CD4-positive, alpha-beta T cell (primary cell): ENCODE measurements around the gene OR9A4. TPM values are rescaled to one million over a fixed set of nuclear protein-coding genes. Genes with fewer than 3 reads are reported as not detected.

Source experiments
- ATAC-seq: fragments of 200-7000 bp; cut with Tn5 transposase; one replicate; pipeline ENCODE4 v1.10.0; 2022; ENCODE audit warnings: mild to moderate bottlenecking; ENCODE audit not compliant: poor library complexity
- CTCF ChIA-PET: fragments of 350-600 bp; sonication (Branson Sonifier 250); formaldehyde crosslinking; loops from one replicate; lab custom pipeline; 2021; ENCODE audit warnings: antibody characterized with exemption, inconsistent platforms; lab: Charles Lee
- POLR2A ChIA-PET: fragments of 350-600 bp; sonication (Branson Sonifier 250); formaldehyde crosslinking; loops from one replicate; lab custom pipeline; 2021; ENCODE audit warnings: antibody characterized with exemption, inconsistent platforms; lab: Charles Lee
- DNase-seq, 14 experiments: peaks; one replicate each; pipeline ENCODE4 v3.0.0-alpha.2; 2013 to 2020; ENCODE audit warnings: mixed read lengths in 2 of 14
- H3K27ac ChIP-seq, 2 donors: one replicate each; pipeline versions ENCODE4 v1.5.1 to v1.7.0; 2013; ENCODE audit warnings: low read length in 2 of 2, low read depth in 1 of 2, mild to moderate bottlenecking in 1 of 2
- H3K27me3 ChIP-seq, 2 experiments: 1 replicate in 1 of 2; 2 replicates in 1 of 2; pipeline versions ENCODE4 v1.6.1 to v1.7.0; 2013; ENCODE audit warnings: low read length in 2 of 2, control low read depth in 1 of 2, mild to moderate bottlenecking in 1 of 2, moderate library complexity in 1 of 2; ENCODE audit not compliant: insufficient read depth in 2 of 2, control insufficient read depth in 1 of 2
- H3K36me3 ChIP-seq: one replicate; pipeline ENCODE4 v1.6.1; 2013; ENCODE audit warnings: low read length, control low read depth; ENCODE audit not compliant: insufficient read depth
- H3K4me1 ChIP-seq: one replicate; pipeline ENCODE4 v1.6.1; 2013; ENCODE audit warnings: low read length, control low read depth; ENCODE audit not compliant: insufficient read depth
- H3K4me3 ChIP-seq: one replicate; pipeline ENCODE4 v1.5.1; 2013; ENCODE audit warnings: mild to moderate bottlenecking, low read length, moderate library complexity
- H3K9me3 ChIP-seq, 2 experiments: 1 replicate in 1 of 2; 2 replicates in 1 of 2; pipeline versions ENCODE4 v1.6.1 to v1.7.0; 2013; ENCODE audit warnings: low read length in 2 of 2, mild to moderate bottlenecking in 2 of 2, control low read depth in 1 of 2, moderate library complexity in 1 of 2; ENCODE audit not compliant: control insufficient read depth in 1 of 2, insufficient read depth in 1 of 2
- H3K27ac Mint-ChIP-seq: one replicate; pipeline ENCODE4 v1.8.0; 2020; ENCODE audit warnings: mixed read lengths
- H3K27me3 Mint-ChIP-seq: one replicate; pipeline ENCODE4 v1.8.0; 2021; ENCODE audit warnings: mixed read lengths
- H3K36me3 Mint-ChIP-seq: one replicate; pipeline ENCODE4 v1.8.0; 2021; ENCODE audit warnings: low read depth, mixed read lengths
- H3K4me1 Mint-ChIP-seq: one replicate; pipeline ENCODE4 v1.8.0; 2021; ENCODE audit warnings: low read depth, mixed read lengths
- H3K4me3 Mint-ChIP-seq: one replicate; pipeline ENCODE4 v1.8.0; 2020; ENCODE audit warnings: mild to moderate bottlenecking, mixed read lengths
- H3K9me3 Mint-ChIP-seq: one replicate; pipeline ENCODE4 v1.8.0; 2020; ENCODE audit warnings: mixed read lengths
- intact Hi-C, 2 experiments: fragments of 100-400 bp; cut with DNase I in 1 of 2; cut with micrococcal nuclease in 1 of 2; formaldehyde crosslinking; loops; one replicate each; pipeline versions ENCODE4 v1.15.1 to v1.9.0; 2023 to 2025; cut with DNase I, micrococcal nuclease
- polyA plus RNA-seq, 2 donors: library from polyadenylated mRNA; unstranded; fragments of 120-200 nt; gene quantifications; one replicate each; pipeline ENCODE4 v1.2.1, GENCODE V29; 2013
- total RNA-seq, 174 experiments: library from RNA in 2 of 174; stranded (reverse) in 2 of 174; gene quantifications; one replicate each; pipeline ENCODE4 v1.2.3 and lab custom pipeline; 2021 to 2026
- TF ChIP-seq, protein P1 (sequence below): fragments of 200-600 bp; IDR thresholded peaks from one replicate; pipeline ENCODE4 v1.8.0; 2022; ENCODE audit warnings: antibody characterized with exemption, mild to moderate bottlenecking

The OR9A4 gene
- total RNA-seq, result not detected
- 0.04 TPM for polyA plus RNA-seq (2013, experiment 1 of 2)
- not detected for polyA plus RNA-seq (2013, experiment 2 of 2)
- 0 to 0.10 (median 0) reads per million in 172 experiments for total RNA-seq (lab: John Stamatoyannopoulos, UW)

GRCh38 chr7:141916099-141916498 is at the start of gene OR9A4:
TSS of gene OR9A4 (plus strand) at chr7:141916399. CDS start at chr7:141918876, 2,477 bp downstream.
- TF ChIP-seq, protein P1, sequence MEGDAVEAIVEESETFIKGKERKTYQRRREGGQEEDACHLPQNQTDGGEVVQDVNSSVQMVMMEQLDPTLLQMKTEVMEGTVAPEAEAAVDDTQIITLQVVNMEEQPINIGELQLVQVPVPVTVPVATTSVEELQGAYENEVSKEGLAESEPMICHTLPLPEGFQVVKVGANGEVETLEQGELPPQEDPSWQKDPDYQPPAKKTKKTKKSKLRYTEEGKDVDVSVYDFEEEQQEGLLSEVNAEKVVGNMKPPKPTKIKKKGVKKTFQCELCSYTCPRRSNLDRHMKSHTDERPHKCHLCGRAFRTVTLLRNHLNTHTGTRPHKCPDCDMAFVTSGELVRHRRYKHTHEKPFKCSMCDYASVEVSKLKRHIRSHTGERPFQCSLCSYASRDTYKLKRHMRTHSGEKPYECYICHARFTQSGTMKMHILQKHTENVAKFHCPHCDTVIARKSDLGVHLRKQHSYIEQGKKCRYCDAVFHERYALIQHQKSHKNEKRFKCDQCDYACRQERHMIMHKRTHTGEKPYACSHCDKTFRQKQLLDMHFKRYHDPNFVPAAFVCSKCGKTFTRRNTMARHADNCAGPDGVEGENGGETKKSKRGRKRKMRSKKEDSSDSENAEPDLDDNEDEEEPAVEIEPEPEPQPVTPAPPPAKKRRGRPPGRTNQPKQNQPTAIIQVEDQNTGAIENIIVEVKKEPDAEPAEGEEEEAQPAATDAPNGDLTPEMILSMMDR, result no peak
- no peaks in the 10 kb centered on the region for H3K4me1 Mint-ChIP-seq
- intact Hi-C loops, result no loop called here
- no peak for DNase-seq
- peaks cover 1% of the 10 kb centered on the region for H3K27me3 Mint-ChIP-seq
- no peak within 1 kb of the TSS for H3K27ac Mint-ChIP-seq
- Histone ChIP-seq H3K4me1 (no peaks in the 10 kb centered on the region), H3K27me3 (no peaks in the 10 kb centered on the region), H3K4me3 (no peak within 1 kb of the TSS), H3K36me3 (no peaks in the 10 kb centered on the region), H3K9me3 (no peaks in the 10 kb centered on the region), H3K27ac (no peak within 1 kb of the TSS)
- ATAC-seq, result no peak
- H3K9me3 Mint-ChIP-seq, result peaks cover 2% of the 10 kb centered on the region
- CTCF ChIA-PET, result no interaction called here
- no peak within 1 kb of the TSS for H3K4me3 Mint-ChIP-seq
- H3K36me3 Mint-ChIP-seq, result no peaks in the 10 kb centered on the region
- POLR2A ChIA-PET, result no interaction called here

DNA sequence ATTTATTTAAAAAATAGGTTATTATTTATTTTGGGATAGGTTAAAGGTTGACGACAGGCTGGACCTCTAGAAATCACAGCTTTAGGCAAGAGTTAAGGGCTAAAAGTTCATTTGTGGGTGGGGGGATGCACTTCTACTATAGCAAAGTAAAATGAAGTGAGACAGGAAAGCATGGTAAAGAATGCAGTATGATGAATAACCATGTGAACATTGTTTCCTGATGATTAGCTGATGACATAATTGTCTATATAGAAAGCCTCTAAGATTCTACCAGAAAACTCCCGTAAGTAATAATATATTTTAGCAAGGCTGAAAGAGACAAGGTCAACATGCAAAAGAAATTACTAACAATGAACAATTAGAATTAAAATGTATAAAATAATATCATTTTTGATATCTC is 49.2 kb upstream of the OR9A4 start:
- intact Hi-C loops, result no loop called here
- Mint-ChIP-seq H3K4me1 (no peaks in the 10 kb centered on the region), H3K9me3 (peaks cover 8% of the 10 kb centered on the region), H3K36me3 (no peaks in the 10 kb centered on the region), H3K4me3 (no peak overlapping the region), H3K27me3 (peaks cover 14% of the 10 kb centered on the region), H3K27ac (no peak overlapping the region)
- no peak overlapping the region for H3K4me3 ChIP-seq
- no peak for ATAC-seq
- no peak for DNase-seq
- H3K27me3 ChIP-seq, result no peaks in the 10 kb centered on the region
- H3K9me3 ChIP-seq, result no peaks in the 10 kb centered on the region
- H3K36me3 ChIP-seq, result no peaks in the 10 kb centered on the region
- ChIA-PET POLR2A (no interaction called here), CTCF (no interaction called here)
- no peaks in the 10 kb centered on the region for H3K4me1 ChIP-seq
- TF ChIP-seq, protein P1, result no peak
- H3K27ac ChIP-seq, result no peak overlapping the region

DNA sequence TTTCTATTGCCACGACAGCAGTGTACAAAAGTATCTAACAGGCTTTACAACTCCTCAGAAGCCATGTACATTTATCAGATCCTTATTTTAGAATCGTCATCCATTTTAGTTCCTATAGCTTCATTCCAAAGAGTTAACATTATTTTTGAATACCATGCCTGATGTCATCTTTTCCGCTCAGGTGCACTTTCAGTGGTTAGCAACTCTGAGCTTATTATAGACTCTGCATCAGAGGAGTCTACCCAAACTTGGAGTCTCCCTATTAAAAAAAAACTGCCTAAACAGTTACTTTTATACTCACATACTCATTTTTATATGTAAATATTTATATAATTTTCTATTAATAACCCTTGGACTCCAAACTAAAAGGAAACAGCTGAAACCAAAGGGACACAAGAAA is 43.3 kb upstream of the OR9A4 start:
- Histone ChIP-seq H3K36me3 (no peaks in the 10 kb centered on the region), H3K27ac (no peak overlapping the region), H3K27me3 (no peaks in the 10 kb centered on the region), H3K4me3 (no peak overlapping the region), H3K9me3 (peaks cover 0 to 7% of the 10 kb centered on the region in 2 experiments), H3K4me1 (no peaks in the 10 kb centered on the region)
- intact Hi-C loops, result no loop called here
- no peaks in the 10 kb centered on the region for H3K4me1 Mint-ChIP-seq
- H3K27me3 Mint-ChIP-seq, result no peaks in the 10 kb centered on the region
- DNase-seq (no peak), ATAC-seq (no peak)
- TF ChIP-seq, protein P1, result no peak
- CTCF ChIA-PET, result no interaction called here
- H3K4me3 Mint-ChIP-seq, result no peak overlapping the region
- peaks cover 8% of the 10 kb centered on the region for H3K9me3 Mint-ChIP-seq
- no peaks in the 10 kb centered on the region for H3K36me3 Mint-ChIP-seq
- no peak overlapping the region for H3K27ac Mint-ChIP-seq
- POLR2A ChIA-PET, result no interaction called here
